Adrenal gland (tissue), 12 donors: Measurements from ENCODE around the gene UHRF1. TPM values are rescaled to one million over a fixed set of nuclear protein-coding genes. Genes with fewer than 3 reads are reported as not detected.

Experiments
- DNase-seq, 7 donors: peaks; one replicate each; pipeline ENCODE4 v3.0.0-alpha.2; 2019 to 2020
- H3K27ac ChIP-seq, 5 donors: fragments of 200-600 bp; sonication (generic) in 4 of 5; 1 replicate in 3 of 5; 2 replicates in 2 of 5; pipeline versions ENCODE4 v1.5.1 to v1.8.0; 2016 to 2020; ENCODE audit warnings: mild to moderate bottlenecking in 1 of 5
- H3K27me3 ChIP-seq: fragments of 200-600 bp; 2 replicates; pipeline ENCODE4 v1.8.0; 2021
- H3K36me3 ChIP-seq, 2 donors: fragments of 200-600 bp; replicated peaks in 1 of 2; 1 replicate in 1 of 2; 2 replicates in 1 of 2; pipeline versions ENCODE4 v1.5.1 to v1.8.0; 2018 to 2022
- H3K4me1 ChIP-seq, 2 donors: fragments of 200-600 bp; replicated peaks in 1 of 2; 1 replicate in 1 of 2; 2 replicates in 1 of 2; pipeline versions ENCODE4 v1.5.1 to v1.8.0; 2018 to 2021
- H3K4me3 ChIP-seq, 4 donors: fragments of 200-600 bp; sonication (generic) in 3 of 4; one replicate each; pipeline ENCODE4 v1.5.1; 2016 to 2018
- H3K9me3 ChIP-seq, 3 donors: fragments of 200-600 bp; sonication (generic) in 1 of 3; replicated peaks in 1 of 3; 1 replicate in 2 of 3; 2 replicates in 1 of 3; pipeline versions ENCODE4 v1.5.1 to v1.8.0; 2016 to 2021
- CTCF ChIP-seq, 6 experiments: fragments of 450-650 bp in 4 of 6; fragments of 200-600 bp in 2 of 6; sonication (generic) in 1 of 6; IDR thresholded peaks; 1 replicate in 5 of 6; 2 replicates in 1 of 6; pipeline versions ENCODE4 v1.5.1 to v1.8.0; 2016 to 2021; ENCODE audit warnings: antibody characterized with exemption in 6 of 6, mild to moderate bottlenecking in 2 of 6, moderate library complexity in 1 of 6
- POLR2A ChIP-seq, 2 donors: fragments of 450-650 bp; IDR thresholded peaks; one replicate each; pipeline ENCODE4 v1.6.1; 2017; ENCODE audit warnings: antibody characterized with exemption in 2 of 2, mild to moderate bottlenecking in 2 of 2, moderate library complexity in 1 of 2
- WGBS, 4 donors: extraction: QIAGEN DNeasy Blood & Tissue Kit in 2 of 4; methylation state at CpG; one replicate each; pipeline versions ENCODE4 v1.1.5 to v1.1.7; 2013 to 2017; 5-methylcytosine and 5-hydroxymethylcytosine counted together
- intact Hi-C, 2 donors: fragments of 100-400 bp; cut with DNase I; formaldehyde crosslinking; loops; one replicate each; pipeline versions ENCODE4 v1.14.1 to v1.15.0; 2022 to 2023
- microRNA-seq, 3 donors: library from miRNA; unstranded; fragments of <30 nt; microRNA quantifications; one replicate each; pipeline ENCODE4, GENCODE V29; 2017 to 2020
- polyA plus RNA-seq, 3 donors: library from polyadenylated mRNA; stranded (reverse); fragments of 200-250 nt in 2 of 3; fragments of 350-450 nt in 1 of 3; fragmentation: Illumina TruSeq in 1 of 3; extraction: RNeasy Lipid Tissue Mini Kit (QIAGEN cat#74804) in 1 of 3; gene quantifications; one replicate each; pipeline ENCODE4 v1.2.3, GENCODE V29; 2013 to 2014
- small RNA-seq, 2 donors: library from RNA; depleted of rRNA; stranded (forward); fragments of <200 nt; gene quantifications; one replicate each; pipeline ENCODE3, GENCODE V24; 2016
- total RNA-seq, 9 donors: library from RNA; depleted of rRNA in 4 of 9; stranded (reverse); fragments of >200 nt in 4 of 9; fragments of 120-200 nt in 1 of 9; fragmentation: NEBNext Ultra II Directional in 1 of 9; extraction: Animal tissue kit (Norgen Biotek cat#: 25700) in 1 of 9; gene quantifications; one replicate each; pipeline versions ENCODE4 v1.1.0 to v1.2.4, GENCODE V29; 2013 to 2023
- donor health status: healthy with polysubstance abuse.
- donor health status: Bipolar disorder and iron deficiency.
- donor health status: DM: yes; HTN: yes; CAD: no.
- donor health status: DM: no; HTN: no; CAD: no.
- donor health status: DM: no; HTN: no; CAD: no.
- donor health status: DM: yes; HTN: yes; CAD: no.

UHRF1 gene
- total and polyA plus RNA-seq, 12 donors = 0.56 to 11.0 (median 1.1) TPM

GRCh38 chr19:5003781-5004180 is 94.5 kb downstream of the UHRF1 start:
- H3K36me3 ChIP-seq = no peaks in the 10 kb centered on the region
- no peaks in the 10 kb centered on the region for H3K9me3 ChIP-seq
- H3K4me3 ChIP-seq = no peak overlapping the region
- WGBS, 4 donors = 94 to 95% (median 94%) methylated on average over 16 to 18 of the region's 18 CpGs
- intact Hi-C loops = no loop called here
- H3K27me3 ChIP-seq = no peaks in the 10 kb centered on the region
- H3K27ac ChIP-seq = no peak overlapping the region
- TF ChIP-seq POLR2A (IDR thresholded peaks at IDR 0.05) = no peak
- TF ChIP-seq CTCF (IDR thresholded peaks at IDR 0.05) = no peak
- DNase-seq = no peak
- peaks cover 7 to 22% of the 10 kb centered on the region in 2 donors for H3K4me1 ChIP-seq

DNA sequence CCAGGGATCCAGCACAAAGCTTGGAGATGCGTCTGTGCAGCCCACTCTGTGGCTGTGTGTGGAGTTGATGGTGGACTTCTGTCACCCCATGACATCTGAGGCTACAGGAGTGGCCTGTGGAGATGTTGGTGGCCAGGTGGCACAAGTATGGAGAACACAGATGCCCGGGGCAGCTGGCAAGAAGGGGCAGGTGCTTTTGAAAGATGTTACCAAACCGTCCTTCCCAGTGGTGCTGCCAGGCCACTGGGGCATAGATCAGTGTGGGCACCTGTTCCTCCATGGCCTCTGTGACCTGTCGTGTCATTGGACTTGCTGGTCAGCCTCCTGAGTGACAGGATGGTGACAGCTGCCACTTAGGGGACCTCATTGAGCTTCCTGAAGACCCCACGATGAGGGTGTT is 95.8 kb downstream of the UHRF1 start:
- no peak for TF ChIP-seq CTCF (IDR thresholded peaks at IDR 0.05)
- TF ChIP-seq POLR2A (IDR thresholded peaks at IDR 0.05) = no peak
- H3K27me3 ChIP-seq = no peaks in the 10 kb centered on the region
- H3K36me3 ChIP-seq = no peaks in the 10 kb centered on the region
- no peaks in the 10 kb centered on the region for H3K9me3 ChIP-seq
- intact Hi-C loops = no loop called here
- peak overlapping the region in 1 of 5 donors; percentile 63 for H3K27ac ChIP-seq
- no peak overlapping the region for H3K4me3 ChIP-seq
- H3K4me1 ChIP-seq = peaks cover 7 to 22% of the 10 kb centered on the region in 2 donors
- WGBS, 4 donors = 70 to 85% (median 79%) methylated on average over 2 to 5 of the region's 5 CpGs
- no peak for DNase-seq

DNA sequence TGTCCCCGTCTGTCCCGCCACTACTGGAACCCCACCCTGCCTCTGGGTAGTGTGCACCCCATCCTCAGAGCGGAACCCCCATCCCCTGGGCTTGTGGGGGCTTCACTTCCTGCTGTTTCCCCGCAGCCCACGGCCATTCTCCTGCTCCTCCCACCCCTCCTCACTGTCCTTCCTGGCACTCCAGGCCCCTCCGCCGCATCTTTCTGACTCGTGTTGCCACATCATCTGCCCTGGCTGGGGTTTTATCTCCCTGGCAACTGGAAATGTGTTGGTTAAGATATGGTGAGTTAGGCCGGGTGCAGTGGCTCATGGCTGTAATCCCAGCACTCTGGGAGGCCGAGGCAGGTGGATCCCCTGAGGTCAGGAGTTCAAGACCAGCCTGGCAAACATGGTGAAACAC is 96.9 kb downstream of the UHRF1 start:
- DNase-seq = peak in 4 of 7 donors; percentile 64 to 81 (median 74)
- no peak overlapping the region for H3K4me3 ChIP-seq
- no peaks in the 10 kb centered on the region for H3K9me3 ChIP-seq
- 43 to 63% (median 58%) methylated on average over 9 to 10 of the region's 10 CpGs for WGBS, 4 donors
- no peaks in the 10 kb centered on the region for H3K36me3 ChIP-seq
- no peak for TF ChIP-seq CTCF (IDR thresholded peaks at IDR 0.05)
- no peak for TF ChIP-seq POLR2A (IDR thresholded peaks at IDR 0.05)
- H3K27ac ChIP-seq = peak overlapping the region in 2 of 5 donors; percentile 36 to 63
- H3K27me3 ChIP-seq = no peaks in the 10 kb centered on the region
- peaks cover 7 to 23% of the 10 kb centered on the region in 2 donors for H3K4me1 ChIP-seq
- intact Hi-C loops = no loop called here

DNA sequence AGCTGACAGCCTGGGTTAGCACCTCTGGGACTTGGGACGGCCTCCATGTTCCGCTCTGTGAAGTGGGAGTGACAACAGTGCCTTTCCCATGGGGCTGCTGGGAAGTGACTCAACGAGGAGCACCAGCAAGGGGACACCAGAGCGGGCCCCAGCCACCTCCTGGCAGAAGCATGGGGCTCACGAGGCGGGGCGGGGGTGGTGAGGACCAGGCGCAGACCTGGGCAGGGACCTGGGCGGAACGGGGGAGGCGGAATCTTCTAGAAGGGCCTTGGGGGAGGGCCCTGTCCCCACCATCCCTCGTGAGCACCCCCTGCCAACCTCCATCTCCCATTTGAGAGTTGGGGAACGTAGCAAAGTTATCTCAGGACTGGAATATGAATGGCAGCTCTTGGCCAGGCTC is 97.5 kb downstream of the UHRF1 start:
- Histone ChIP-seq H3K9me3 (no peaks in the 10 kb centered on the region), H3K27me3 (no peaks in the 10 kb centered on the region), H3K4me3 (no peak overlapping the region), H3K4me1 (peaks cover 7 to 24% of the 10 kb centered on the region in 2 donors), H3K36me3 (no peaks in the 10 kb centered on the region), H3K27ac (peak overlapping the region in 1 of 5 donors; percentile 63)
- 90 to 95% (median 93%) methylated on average over 2 to 13 of the region's 13 CpGs for WGBS, 4 donors
- no peak for DNase-seq
- intact Hi-C loops = no loop called here
- TF ChIP-seq POLR2A (IDR thresholded peaks at IDR 0.05) = no peak
- no peak for TF ChIP-seq CTCF (IDR thresholded peaks at IDR 0.05)

Small RNAs within 50 kb of the gene (microRNA-seq; reads per million reads assigned to microRNA genes)
- gene MIR4747 = 0 to 0.89 (median 0) reads per million in 3 donors

Small RNAs within 50 kb of the gene (small RNA-seq; reads per million reads assigned to genes)
- 0 reads per million in 2 donors for gene MIR4747

Other genes with a start within 250 kb of the UHRF1 start
- 100 to 1,000 TPM in 2 of 9 donors, 10 to 100 TPM in 7; 52.1 to 159 (median 74.9) TPM for gene MYDGF, start 239.2 kb upstream of the UHRF1 start, total RNA-seq
- gene MYDGF, start 239.2 kb upstream of the UHRF1 start, polyA plus RNA-seq = 10 to 100 TPM; 35.9 to 86.9 (median 76.1) TPM
- gene DPP9, start 185.7 kb upstream of the UHRF1 start, total RNA-seq = 100 to 1,000 TPM in 1 of 9 donors, 10 to 100 TPM in 7, 1 to 10 TPM in 1; 9.5 to 117 (median 50.2) TPM
- 10 to 100 TPM; 14.6 to 56.3 (median 32.1) TPM for gene DPP9, start 185.7 kb upstream of the UHRF1 start, polyA plus RNA-seq
- 10 to 100 TPM; 11.0 to 25.8 (median 17.8) TPM for gene FEM1A, start 117.8 kb upstream of the UHRF1 start, total RNA-seq
- gene FEM1A, start 117.8 kb upstream of the UHRF1 start, polyA plus RNA-seq = 1 to 10 TPM; 3.6 to 5.9 (median 4.3) TPM
- 10 to 100 TPM in 1 of 9 donors, 1 to 10 TPM in 7, under 1 TPM in 1; 0.61 to 12.0 (median 6.7) TPM for gene TICAM1, start 77.8 kb upstream of the UHRF1 start, total RNA-seq
- gene TICAM1, start 77.8 kb upstream of the UHRF1 start, polyA plus RNA-seq = 1 to 10 TPM; 1.9 to 9.3 (median 7.4) TPM
- gene PLIN3, start 41.8 kb upstream of the UHRF1 start, total RNA-seq = 100 to 1,000 TPM in 7 of 9 donors, 10 to 100 TPM in 2; 64.9 to 181 (median 115) TPM
- gene PLIN3, start 41.8 kb upstream of the UHRF1 start, polyA plus RNA-seq = 10 to 100 TPM; 21.3 to 59.2 (median 32.3) TPM
- under 1 TPM in 8 of 9 donors, not detected in 1; 0.06 to 0.69 (median 0.20) TPM for gene ARRDC5, start 6.6 kb upstream of the UHRF1 start, total RNA-seq
- 1 to 10 TPM in 1 of 3 donors, under 1 TPM in 1, not detected in 1; 0.27 to 1.1 TPM for gene ARRDC5, start 6.6 kb upstream of the UHRF1 start, polyA plus RNA-seq
- gene KDM4B, start 59.6 kb downstream of the UHRF1 start, total RNA-seq = 10 to 100 TPM in 8 of 9 donors, 1 to 10 TPM in 1; 9.8 to 65.1 (median 47.5) TPM
- 10 to 100 TPM; 11.4 to 46.6 (median 23.5) TPM for gene KDM4B, start 59.6 kb downstream of the UHRF1 start, polyA plus RNA-seq